ENCODE measurements around the gene BRCA2. TPM values are rescaled to one million over a fixed set of nuclear protein-coding genes. Genes with fewer than 3 reads are reported as not detected.
A peak's percentile ranks its signal among the peaks of the same experiment; 100 is the strongest.

Gene BRCA2
- 8.5 TPM for total RNA-seq (ENCODE audit: unreplicated experiment)
- long read RNA-seq, partial matches to known transcripts = 2 of 4 reads
- long read RNA-seq, other reads (novel, unspliced or antisense) = 2 of 4 reads

DNA sequence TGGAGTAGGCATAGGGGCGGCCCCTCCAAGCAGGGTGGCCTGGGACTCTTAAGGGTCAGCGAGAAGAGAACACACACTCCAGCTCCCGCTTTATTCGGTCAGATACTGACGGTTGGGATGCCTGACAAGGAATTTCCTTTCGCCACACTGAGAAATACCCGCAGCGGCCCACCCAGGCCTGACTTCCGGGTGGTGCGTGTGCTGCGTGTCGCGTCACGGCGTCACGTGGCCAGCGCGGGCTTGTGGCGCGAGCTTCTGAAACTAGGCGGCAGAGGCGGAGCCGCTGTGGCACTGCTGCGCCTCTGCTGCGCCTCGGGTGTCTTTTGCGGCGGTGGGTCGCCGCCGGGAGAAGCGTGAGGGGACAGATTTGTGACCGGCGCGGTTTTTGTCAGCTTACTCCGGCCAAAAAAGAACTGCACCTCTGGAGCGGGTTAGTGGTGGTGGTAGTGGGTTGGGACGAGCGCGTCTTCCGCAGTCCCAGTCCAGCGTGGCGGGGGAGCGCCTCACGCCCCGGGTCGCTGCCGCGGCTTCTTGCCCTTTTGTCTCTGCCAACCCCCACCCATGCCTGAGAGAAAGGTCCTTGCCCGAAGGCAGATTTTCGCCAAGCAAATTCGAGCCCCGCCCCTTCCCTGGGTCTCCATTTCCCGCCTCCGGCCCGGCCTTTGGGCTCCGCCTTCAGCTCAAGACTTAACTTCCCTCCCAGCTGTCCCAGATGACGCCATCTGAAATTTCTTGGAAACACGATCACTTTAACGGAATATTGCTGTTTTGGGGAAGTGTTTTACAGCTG is at the start of gene BRCA2, which contains the start of gene ZAR1L:
BRCA2 (plus strand) TSS at position 271 of the 790 bp plus-strand sequence. CDS start 953 bp downstream, outside the sequence.
ZAR1L (minus strand) TSS at position 126 of the 790 bp plus-strand sequence. CDS start 3,438 bp downstream, outside the sequence.
- TF ChIP-seq, protein P1, sequence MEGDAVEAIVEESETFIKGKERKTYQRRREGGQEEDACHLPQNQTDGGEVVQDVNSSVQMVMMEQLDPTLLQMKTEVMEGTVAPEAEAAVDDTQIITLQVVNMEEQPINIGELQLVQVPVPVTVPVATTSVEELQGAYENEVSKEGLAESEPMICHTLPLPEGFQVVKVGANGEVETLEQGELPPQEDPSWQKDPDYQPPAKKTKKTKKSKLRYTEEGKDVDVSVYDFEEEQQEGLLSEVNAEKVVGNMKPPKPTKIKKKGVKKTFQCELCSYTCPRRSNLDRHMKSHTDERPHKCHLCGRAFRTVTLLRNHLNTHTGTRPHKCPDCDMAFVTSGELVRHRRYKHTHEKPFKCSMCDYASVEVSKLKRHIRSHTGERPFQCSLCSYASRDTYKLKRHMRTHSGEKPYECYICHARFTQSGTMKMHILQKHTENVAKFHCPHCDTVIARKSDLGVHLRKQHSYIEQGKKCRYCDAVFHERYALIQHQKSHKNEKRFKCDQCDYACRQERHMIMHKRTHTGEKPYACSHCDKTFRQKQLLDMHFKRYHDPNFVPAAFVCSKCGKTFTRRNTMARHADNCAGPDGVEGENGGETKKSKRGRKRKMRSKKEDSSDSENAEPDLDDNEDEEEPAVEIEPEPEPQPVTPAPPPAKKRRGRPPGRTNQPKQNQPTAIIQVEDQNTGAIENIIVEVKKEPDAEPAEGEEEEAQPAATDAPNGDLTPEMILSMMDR (IDR thresholded peaks at IDR 0.05; ENCODE audit: unreplicated experiment) = no peak
- Mint-ChIP-seq H3K4me1 (ENCODE audit: unreplicated experiment) (peaks cover 2% of the 10 kb centered on the region), H3K27ac (ENCODE audit: unreplicated experiment) (peak within 1 kb of the TSS; percentile 98), H3K4me3 (ENCODE audit: unreplicated experiment) (peak within 1 kb of the TSS; percentile 93), H3K36me3 (ENCODE audit: low read depth, unreplicated experiment) (no peaks in the 10 kb centered on the region), H3K27me3 (ENCODE audit: unreplicated experiment) (peaks cover 2% of the 10 kb centered on the region), H3K9me3 (ENCODE audit: unreplicated experiment) (no peaks in the 10 kb centered on the region)
- peak; percentile 80 for DNase-seq (ENCODE audit: low spot score)

- TF ChIP-seq, protein P1 (IDR thresholded peaks at IDR 0.05; ENCODE audit: unreplicated experiment) = no peak
- Mint-ChIP-seq H3K27me3 (ENCODE audit: unreplicated experiment) (peaks cover 1% of the 10 kb centered on the region), H3K4me1 (ENCODE audit: unreplicated experiment) (peaks cover 26% of the 10 kb centered on the region), H3K9me3 (ENCODE audit: unreplicated experiment) (no peaks in the 10 kb centered on the region), H3K36me3 (ENCODE audit: low read depth, unreplicated experiment) (no peaks in the 10 kb centered on the region), H3K4me3 (ENCODE audit: unreplicated experiment) (no peak overlapping the region), H3K27ac (ENCODE audit: unreplicated experiment) (no peak overlapping the region)
- no peak for DNase-seq (ENCODE audit: low spot score)
Observed at GRCh38 chr13:32265726-32266125, 49.6 kb upstream of the BRCA2 start.

DNA sequence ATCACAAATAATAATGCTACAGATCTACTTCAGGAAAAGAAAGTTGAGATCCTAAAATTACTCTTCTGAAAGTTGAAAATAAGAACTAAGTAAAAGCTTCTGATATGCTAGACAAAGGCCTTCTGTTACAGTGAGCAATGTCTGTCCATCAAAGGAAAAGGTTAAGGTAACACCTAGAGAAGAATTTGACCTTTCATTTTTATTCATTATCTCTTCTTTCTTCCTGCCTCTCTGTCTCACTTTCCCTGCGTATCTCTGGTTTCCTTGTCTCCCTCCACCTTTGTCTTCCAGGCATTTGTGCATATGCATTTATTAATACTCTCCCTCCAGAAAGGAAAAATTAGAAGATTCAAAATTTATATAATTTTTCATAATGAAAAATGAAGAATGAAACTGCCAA is 49.2 kb upstream of the BRCA2 start:
- H3K27me3 Mint-ChIP-seq (ENCODE audit: unreplicated experiment) = peaks cover 1% of the 10 kb centered on the region
- TF ChIP-seq, protein P1 (IDR thresholded peaks at IDR 0.05; ENCODE audit: unreplicated experiment) = no peak

DNA sequence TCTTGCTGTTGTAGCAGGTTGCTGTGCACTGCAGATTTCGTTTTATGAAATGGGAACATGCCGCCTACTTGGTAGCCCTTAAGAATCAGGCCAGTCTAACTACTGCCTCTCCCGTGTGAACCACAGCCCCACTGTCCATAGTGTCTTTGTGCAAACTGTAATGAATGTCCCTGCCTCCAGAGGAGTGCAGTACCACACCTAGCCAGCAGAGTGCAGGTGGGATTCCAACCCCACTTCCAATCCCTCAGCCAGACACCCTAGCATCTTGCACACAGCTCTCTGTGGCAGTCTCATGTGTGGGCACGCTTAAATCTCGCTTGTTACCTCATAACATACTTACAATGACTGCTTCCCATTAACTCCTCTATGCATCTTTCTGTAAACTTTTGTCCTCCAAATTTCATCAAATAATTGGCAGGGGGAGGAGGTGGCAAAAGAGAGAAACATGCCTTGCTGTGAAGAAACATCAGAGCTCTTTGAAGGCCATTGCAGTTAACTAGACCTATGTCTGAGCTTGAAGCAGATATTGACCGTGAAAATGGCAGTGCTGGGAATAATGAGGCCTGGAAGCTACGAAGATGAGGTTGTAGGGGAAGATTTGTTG is 47.4 kb upstream of the BRCA2 start:
- peaks cover 1% of the 10 kb centered on the region for H3K27me3 Mint-ChIP-seq (ENCODE audit: unreplicated experiment)
- TF ChIP-seq, protein P1 (IDR thresholded peaks at IDR 0.05; ENCODE audit: unreplicated experiment) = peak; percentile 67

More for the DNA sequence above, 49.2 kb upstream of the BRCA2 start:
- no peak overlapping the region for H3K4me3 Mint-ChIP-seq (ENCODE audit: unreplicated experiment)
- no peak for DNase-seq (ENCODE audit: low spot score)
- no peaks in the 10 kb centered on the region for H3K36me3 Mint-ChIP-seq (ENCODE audit: low read depth, unreplicated experiment)
- H3K4me1 Mint-ChIP-seq (ENCODE audit: unreplicated experiment) = peaks cover 26% of the 10 kb centered on the region
- H3K9me3 Mint-ChIP-seq (ENCODE audit: unreplicated experiment) = no peaks in the 10 kb centered on the region
- H3K27ac Mint-ChIP-seq (ENCODE audit: unreplicated experiment) = no peak overlapping the region

More for the DNA sequence above, 47.4 kb upstream of the BRCA2 start:
- no peak overlapping the region for H3K4me3 Mint-ChIP-seq (ENCODE audit: unreplicated experiment)
- H3K27ac Mint-ChIP-seq (ENCODE audit: unreplicated experiment) = no peak overlapping the region
- H3K36me3 Mint-ChIP-seq (ENCODE audit: low read depth, unreplicated experiment) = no peaks in the 10 kb centered on the region
- no peaks in the 10 kb centered on the region for H3K9me3 Mint-ChIP-seq (ENCODE audit: unreplicated experiment)
- DNase-seq (ENCODE audit: low spot score) = no peak
- H3K4me1 Mint-ChIP-seq (ENCODE audit: unreplicated experiment) = peaks cover 18% of the 10 kb centered on the region

All from endothelial cell (in vitro differentiated cells).